C4-2B (cell line): ENCODE results near the gene UGT2B10.

Experiments used
- H3K27ac ChIP-seq: fragments of 450-650 bp; 2 replicates; pipeline ENCODE4 v1.5.1; 2017
- CTCF ChIP-seq: fragments of 450-650 bp; conservative IDR thresholded peaks from 2 replicates; pipeline ENCODE4 v1.5.1; 2017; ENCODE audit warnings: mild to moderate bottlenecking
- ZFX ChIP-seq: fragments of 450-650 bp; IDR thresholded peaks from 2 replicates; pipeline ENCODE4 v1.6.1; 2017

UGT2B10 gene

GRCh38 chr4:68859655-68860054, 43.9 kb downstream of the UGT2B10 start:
- no peak for TF ChIP-seq CTCF
- no peak overlapping the region for H3K27ac ChIP-seq

GRCh38 chr4:68861057-68861456, 45.3 kb downstream of the UGT2B10 start:
- H3K27ac ChIP-seq, result no peak overlapping the region
- no peak for TF ChIP-seq ZFX
- TF ChIP-seq CTCF, result no peak

- H3K27ac ChIP-seq, result peak overlapping the region; percentile 76; the same call in 1 of the 2 replicates
- TF ChIP-seq CTCF (no peak), ZFX (no peak)
These were observed 48.8 kb downstream of the UGT2B10 start for GRCh38 chr4:68864438-68865187.

GRCh38 chr4:68865188-68865638, 49.4 kb downstream of the UGT2B10 start:
- H3K27ac ChIP-seq, result peak overlapping the region; percentile 73; the same call in 1 of the 2 replicates

GRCh38 chr4:68865760-68866159, 50.0 kb downstream of the UGT2B10 start:
- TF ChIP-seq CTCF (no peak), ZFX (no peak)
- H3K27ac ChIP-seq, result peak overlapping the region; percentile 73; the same call in 1 of the 2 replicates

More at GRCh38 chr4:68865188-68865638, 49.4 kb downstream of the UGT2B10 start:
- TF ChIP-seq CTCF (no peak), ZFX (no peak)

GRCh38 chr4:68869274-68869773, 53.5 kb downstream of the UGT2B10 start:
- no peak overlapping the region for H3K27ac ChIP-seq
- TF ChIP-seq CTCF, result no peak
- TF ChIP-seq ZFX, result no peak

- TF ChIP-seq CTCF, result no peak
- no peak for TF ChIP-seq ZFX
- no peak overlapping the region for H3K27ac ChIP-seq
These were observed 56.2 kb downstream of the UGT2B10 start for GRCh38 chr4:68871809-68872642.
